ENCODE data around the gene FRMPD4.

The FRMPD4 gene

DNA sequence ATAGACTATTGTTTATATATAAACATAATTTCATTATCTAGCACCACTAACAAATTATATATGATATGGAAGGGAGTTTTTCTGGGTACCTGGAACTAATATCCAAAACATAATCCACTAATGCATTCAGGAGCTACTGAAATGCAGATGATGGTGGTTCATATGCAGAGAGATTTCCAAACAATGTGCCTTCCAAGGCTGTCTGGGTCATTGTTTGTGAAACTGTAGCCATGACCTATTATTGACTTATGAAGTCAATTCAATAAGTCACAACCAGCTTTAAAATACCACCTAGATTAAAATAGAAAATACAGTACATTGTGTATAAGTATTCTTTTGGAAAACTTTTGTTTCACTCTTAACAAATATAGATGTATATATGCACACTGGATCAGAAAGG, 415.9 kb downstream of the FRMPD4 start:
- FAIRE-seq: no peak

GRCh38 chrX:12563121-12563520, 424.8 kb downstream of the FRMPD4 start:
- no peak for FAIRE-seq

GRCh38 chrX:12564221-12564620, 425.9 kb downstream of the FRMPD4 start:
- FAIRE-seq: no peak

- no peak for FAIRE-seq
Measured at GRCh38 chrX:12567857-12568256, 429.6 kb downstream of the FRMPD4 start.

DNA sequence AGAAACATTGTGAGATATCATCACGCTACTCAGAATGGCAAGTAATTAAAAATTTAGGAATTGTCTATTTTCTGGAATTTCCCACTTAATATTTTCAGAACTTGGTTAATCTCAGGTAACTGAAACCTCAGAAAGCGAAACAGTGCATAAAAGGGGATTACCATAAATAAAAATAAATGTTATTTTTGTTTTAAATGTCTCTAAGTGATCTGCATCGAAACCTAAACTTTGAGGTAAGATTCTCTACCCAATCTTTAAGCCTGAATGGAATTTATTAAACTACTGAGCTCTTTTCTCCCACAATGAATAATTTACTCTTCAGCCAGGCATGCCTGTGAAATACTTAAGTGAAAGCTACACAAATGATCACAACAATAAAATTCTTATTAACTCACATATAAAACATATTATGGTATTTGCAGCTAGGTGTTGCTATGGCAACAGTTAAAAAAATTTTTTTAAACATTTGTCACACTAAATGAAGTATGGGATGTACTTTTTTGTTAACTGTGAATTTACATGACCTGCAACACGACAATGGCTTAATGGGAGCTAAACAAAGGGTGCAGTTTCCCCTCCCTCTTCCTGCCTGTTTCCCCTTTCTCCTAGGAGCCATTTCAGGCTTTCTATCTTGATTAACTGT, 432.7 kb downstream of the FRMPD4 start:
- no peak for FAIRE-seq

DNA sequence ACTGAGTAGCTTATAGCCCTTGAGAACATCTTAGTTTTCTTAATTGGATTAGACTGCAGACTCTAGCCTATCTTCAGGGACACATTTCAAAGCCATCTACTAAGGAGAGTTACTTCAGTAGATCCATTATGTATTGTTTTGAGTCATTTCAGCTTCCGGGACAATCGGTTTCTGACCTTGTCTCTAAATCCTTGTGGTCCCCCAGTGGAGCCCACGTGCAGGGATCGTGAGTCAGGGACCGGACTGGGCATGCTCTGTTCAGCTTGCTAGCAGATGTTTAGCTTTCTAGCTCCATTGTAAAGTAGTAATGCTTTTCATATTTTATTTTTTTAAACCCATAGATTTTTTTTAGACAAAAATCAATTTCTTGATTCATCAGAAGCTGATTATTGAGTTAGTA, 441.0 kb downstream of the FRMPD4 start:
- no peak for FAIRE-seq

DNA sequence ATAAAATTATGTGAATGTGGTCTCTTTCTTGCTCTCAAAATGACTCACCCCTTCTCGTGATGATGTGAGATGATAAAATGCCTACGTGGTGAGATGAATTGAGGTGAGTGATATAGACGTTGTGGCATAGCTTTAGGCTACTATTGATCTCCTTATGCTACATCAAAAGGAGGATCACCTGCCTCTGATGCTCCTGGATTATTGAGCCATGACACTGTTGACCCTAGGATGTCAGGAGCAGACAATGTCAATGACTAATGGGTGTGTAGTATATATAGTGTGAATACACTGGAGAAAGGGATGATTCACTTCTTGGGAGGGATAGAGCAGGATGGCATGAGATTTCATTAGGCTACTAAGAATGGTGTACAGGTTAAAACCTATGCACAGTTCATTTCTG, 442.3 kb downstream of the FRMPD4 start:
- no peak for FAIRE-seq

GRCh38 chrX:12581546-12581945, 443.3 kb downstream of the FRMPD4 start:
- no peak for FAIRE-seq

GRCh38 chrX:12582649-12583048, 444.4 kb downstream of the FRMPD4 start:
- no peak for FAIRE-seq

GRCh38 chrX:12583543-12583942, 445.3 kb downstream of the FRMPD4 start:
- FAIRE-seq: no peak

- FAIRE-seq: no peak
Measured at GRCh38 chrX:12595720-12596119, 457.4 kb downstream of the FRMPD4 start.

GRCh38 chrX:12610079-12610478, 471.8 kb downstream of the FRMPD4 start:
- no peak for FAIRE-seq

DNA sequence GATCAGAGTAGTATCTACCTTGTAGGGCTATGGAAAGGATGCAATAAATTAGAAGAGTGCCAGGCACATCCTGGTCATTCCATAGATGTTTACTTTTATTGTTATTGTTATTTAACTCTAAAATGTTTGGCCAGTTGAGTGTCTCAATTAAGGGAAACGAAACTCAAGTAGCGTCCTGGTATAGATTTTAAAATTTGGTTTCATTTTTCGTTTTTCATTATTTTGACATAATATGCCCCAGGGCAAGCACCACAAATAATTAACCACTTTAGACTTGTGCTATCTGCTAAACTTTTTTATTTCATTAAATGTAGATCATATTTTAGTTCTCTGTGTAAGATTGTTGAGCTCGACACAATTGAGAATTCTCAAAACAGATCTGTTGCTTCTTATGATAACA, 473.2 kb downstream of the FRMPD4 start:
- no peak for FAIRE-seq

- no peak for FAIRE-seq
Measured at GRCh38 chrX:12614266-12614665, 476.0 kb downstream of the FRMPD4 start.

DNA sequence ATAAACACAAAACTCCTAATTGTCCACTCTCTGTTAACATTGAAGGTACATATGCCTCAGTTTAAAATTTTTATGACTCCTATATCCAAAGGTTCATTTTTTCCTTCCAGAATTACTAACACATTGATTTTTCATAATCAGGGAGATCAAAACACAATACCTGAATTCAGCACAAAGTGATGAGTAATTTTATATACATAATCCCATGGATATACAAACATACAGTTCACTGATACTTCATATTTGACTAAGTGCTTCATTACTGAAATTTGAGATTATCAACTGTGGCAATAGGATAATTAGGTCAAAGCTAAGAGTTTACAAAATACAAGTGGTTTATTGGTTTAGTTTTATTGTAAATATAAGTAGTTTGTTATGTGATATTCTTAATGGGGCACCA, 476.8 kb downstream of the FRMPD4 start:
- FAIRE-seq: no peak

DNA sequence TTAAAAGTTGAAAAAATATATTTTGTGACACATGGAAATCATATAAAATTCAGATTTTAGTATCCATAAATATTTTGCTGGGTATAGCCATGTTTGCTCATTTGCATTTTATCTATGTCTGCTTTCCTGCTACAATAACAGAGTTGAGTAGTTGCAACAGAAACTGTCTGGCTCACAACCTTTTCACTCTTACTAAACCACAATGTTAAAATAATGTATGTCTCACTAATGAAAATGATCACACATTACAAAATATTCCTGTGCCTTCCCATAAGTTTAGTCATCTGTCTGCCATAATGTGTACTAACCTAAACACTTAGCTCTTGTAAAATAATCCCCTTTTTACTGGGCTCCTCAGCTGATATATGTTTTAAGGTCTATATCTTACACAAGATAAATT, 479.0 kb downstream of the FRMPD4 start:
- no peak for FAIRE-seq

- no peak for FAIRE-seq
Measured at GRCh38 chrX:12647230-12647629, 509.0 kb downstream of the FRMPD4 start.

DNA sequence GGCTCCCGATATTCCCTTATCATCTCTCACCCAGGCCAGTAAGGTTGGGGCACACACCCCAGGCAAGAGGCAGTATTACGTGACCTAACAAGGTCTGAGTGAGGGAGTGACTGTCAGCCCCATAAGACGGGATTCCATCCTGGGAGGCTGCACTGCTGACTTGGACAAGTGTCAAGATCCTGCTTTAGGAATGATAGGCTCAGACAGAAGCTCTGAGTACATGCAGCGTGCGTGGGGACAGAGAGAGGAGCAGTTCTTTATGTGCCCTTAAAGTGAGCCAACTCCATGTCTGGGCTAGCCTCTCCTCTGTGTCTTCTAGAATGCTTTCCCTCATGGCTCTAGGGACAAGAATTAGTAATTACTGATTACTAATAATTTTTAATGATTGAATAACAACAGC, 510.7 kb downstream of the FRMPD4 start:
- no peak for FAIRE-seq

GRCh38 chrX:12657433-12657832, 519.2 kb downstream of the FRMPD4 start:
- no peak for FAIRE-seq

DNA sequence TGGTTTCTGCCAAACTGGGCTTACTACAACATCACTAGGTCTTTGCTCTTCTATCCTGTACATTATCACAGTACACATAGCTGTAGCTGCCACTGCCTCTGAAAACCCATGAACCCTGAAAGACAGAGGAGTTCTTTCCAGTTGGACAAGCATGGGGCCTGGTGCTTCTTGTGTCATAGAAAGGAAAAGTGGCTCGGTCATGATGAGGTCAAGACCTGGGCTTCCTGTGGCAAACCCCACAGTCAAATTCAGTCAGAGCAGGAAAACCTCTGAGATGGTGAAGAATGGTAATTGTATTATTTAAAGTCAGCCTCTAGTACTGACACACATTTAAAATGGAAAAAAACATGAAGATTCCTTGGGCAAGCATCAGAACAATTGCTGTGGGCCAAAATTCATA, 519.6 kb downstream of the FRMPD4 start:
- FAIRE-seq: no peak

- FAIRE-seq: no peak
Measured at GRCh38 chrX:12661464-12661863, 523.2 kb downstream of the FRMPD4 start.

- no peak for FAIRE-seq
Measured at GRCh38 chrX:12672367-12673106, 534.3 kb downstream of the FRMPD4 start.

DNA sequence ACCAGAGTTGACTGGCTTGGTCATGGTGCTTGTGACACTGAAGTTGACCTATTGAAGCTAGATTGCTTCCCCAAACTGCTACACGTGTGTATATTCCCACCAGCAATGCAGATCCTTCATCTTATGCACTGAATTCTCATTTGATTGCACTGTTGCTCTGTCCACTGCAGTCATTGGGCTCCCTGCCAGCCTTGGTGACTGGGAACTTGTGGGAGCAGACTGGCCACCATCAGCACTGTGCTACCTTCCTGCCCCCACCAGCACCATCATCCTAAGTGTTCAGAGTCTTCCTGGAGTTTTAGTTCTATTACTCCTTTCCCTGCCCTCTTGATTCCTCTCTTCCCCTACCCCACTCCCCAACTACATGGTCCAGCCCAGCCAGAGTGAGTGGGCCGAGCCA, 535.2 kb downstream of the FRMPD4 start:
- no peak for FAIRE-seq

- no peak for FAIRE-seq
Measured at GRCh38 chrX:12679522-12679921, 541.2 kb downstream of the FRMPD4 start.

- FAIRE-seq: no peak
Measured at GRCh38 chrX:12681047-12681446, 542.8 kb downstream of the FRMPD4 start.

Data from endometrium (tissue), 2 donors.